Suprapubic skin (tissue), 4 donors: ENCODE results near the gene LZTS3. TPM values are rescaled to one million over a fixed set of nuclear protein-coding genes. Genes with fewer than 3 reads are reported as not detected.

Experiments
- DNase-seq, 2 donors: peaks; one replicate each; pipeline ENCODE4 v3.0.0-alpha.2; 2019; ENCODE audit warnings: low spot score in 2 of 2
- H3K27ac ChIP-seq: fragments of 200-600 bp; sonication (generic); one replicate; pipeline ENCODE4 v1.5.1; 2019
- H3K27me3 ChIP-seq: fragments of 200-600 bp; sonication (generic); one replicate; pipeline ENCODE4 v1.5.1; 2019
- H3K36me3 ChIP-seq: fragments of 200-600 bp; sonication (generic); one replicate; pipeline ENCODE4 v1.5.1; 2019
- H3K4me1 ChIP-seq: fragments of 200-600 bp; sonication (generic); one replicate; pipeline ENCODE4 v1.5.1; 2019
- H3K4me3 ChIP-seq: fragments of 200-600 bp; sonication (generic); one replicate; pipeline ENCODE4 v1.5.1; 2019; ENCODE audit warnings: mild to moderate bottlenecking
- H3K9me3 ChIP-seq: fragments of 200-600 bp; sonication (generic); one replicate; pipeline ENCODE4 v1.5.1; 2019
- EP300 ChIP-seq: sonication (generic); formaldehyde crosslinking; IDR thresholded peaks from one replicate; pipeline ENCODE4 v1.6.1; 2017; ENCODE audit warnings: antibody characterized with exemption
- POLR2A ChIP-seq, 2 donors: fragments of 450-650 bp; IDR thresholded peaks; one replicate each; pipeline ENCODE4 v1.6.1; 2017; ENCODE audit warnings: antibody characterized with exemption in 2 of 2, mild to moderate bottlenecking in 2 of 2, moderate library complexity in 2 of 2
- POLR2AphosphoS5 ChIP-seq, 3 donors: sonication (generic); formaldehyde crosslinking; IDR thresholded peaks; one replicate each; pipeline ENCODE4 v1.6.1; 2017; ENCODE audit warnings: antibody characterized with exemption in 3 of 3
- WGBS: methylation state at CpG from one replicate; pipeline ENCODE4 v1.1.5; 2018; 5-methylcytosine and 5-hydroxymethylcytosine counted together
- total RNA-seq, 4 donors: library from RNA; depleted of rRNA; stranded (reverse); fragments of >200 nt; gene quantifications; one replicate each; pipeline ENCODE4 v1.1.0, GENCODE V29; 2016
- TF ChIP-seq, protein P1 (sequence below), 2 donors: fragments of 200-600 bp in 1 of 2; fragments of 450-650 bp in 1 of 2; sonication (generic) in 1 of 2; IDR thresholded peaks; one replicate each; pipeline ENCODE4 v1.5.1; 2016 to 2019; ENCODE audit warnings: antibody characterized with exemption in 2 of 2, mild to moderate bottlenecking in 1 of 2, moderate library complexity in 1 of 2

The LZTS3 gene
- total RNA-seq, 4 donors from 2014 or later: 4.8 to 9.3 (median 6.7) TPM

GRCh38 chr20:3173610-3174441, 477 bp upstream of the LZTS3 start:
- no peak for TF ChIP-seq EP300
- no peak for TF ChIP-seq POLR2A (IDR thresholded peaks at IDR 0.05)
- TF ChIP-seq POLR2AphosphoS5 (IDR thresholded peaks at IDR 0.05): no peak
- TF ChIP-seq, protein P1, sequence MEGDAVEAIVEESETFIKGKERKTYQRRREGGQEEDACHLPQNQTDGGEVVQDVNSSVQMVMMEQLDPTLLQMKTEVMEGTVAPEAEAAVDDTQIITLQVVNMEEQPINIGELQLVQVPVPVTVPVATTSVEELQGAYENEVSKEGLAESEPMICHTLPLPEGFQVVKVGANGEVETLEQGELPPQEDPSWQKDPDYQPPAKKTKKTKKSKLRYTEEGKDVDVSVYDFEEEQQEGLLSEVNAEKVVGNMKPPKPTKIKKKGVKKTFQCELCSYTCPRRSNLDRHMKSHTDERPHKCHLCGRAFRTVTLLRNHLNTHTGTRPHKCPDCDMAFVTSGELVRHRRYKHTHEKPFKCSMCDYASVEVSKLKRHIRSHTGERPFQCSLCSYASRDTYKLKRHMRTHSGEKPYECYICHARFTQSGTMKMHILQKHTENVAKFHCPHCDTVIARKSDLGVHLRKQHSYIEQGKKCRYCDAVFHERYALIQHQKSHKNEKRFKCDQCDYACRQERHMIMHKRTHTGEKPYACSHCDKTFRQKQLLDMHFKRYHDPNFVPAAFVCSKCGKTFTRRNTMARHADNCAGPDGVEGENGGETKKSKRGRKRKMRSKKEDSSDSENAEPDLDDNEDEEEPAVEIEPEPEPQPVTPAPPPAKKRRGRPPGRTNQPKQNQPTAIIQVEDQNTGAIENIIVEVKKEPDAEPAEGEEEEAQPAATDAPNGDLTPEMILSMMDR (IDR thresholded peaks at IDR 0.05): peak in 1 of 2 donors; percentile 26
- Histone ChIP-seq H3K9me3 (no peaks in the 10 kb centered on the region), H3K4me1 (peaks cover 21% of the 10 kb centered on the region), H3K27me3 (peaks cover 10% of the 10 kb centered on the region), H3K4me3 (peak overlapping the region; percentile 90), H3K27ac (peak overlapping the region; percentile 74), H3K36me3 (no peaks in the 10 kb centered on the region)
- WGBS: under 1% methylated on average over 37 of the region's 84 CpGs
- DNase-seq: peak; percentile 92 to 93

DNA sequence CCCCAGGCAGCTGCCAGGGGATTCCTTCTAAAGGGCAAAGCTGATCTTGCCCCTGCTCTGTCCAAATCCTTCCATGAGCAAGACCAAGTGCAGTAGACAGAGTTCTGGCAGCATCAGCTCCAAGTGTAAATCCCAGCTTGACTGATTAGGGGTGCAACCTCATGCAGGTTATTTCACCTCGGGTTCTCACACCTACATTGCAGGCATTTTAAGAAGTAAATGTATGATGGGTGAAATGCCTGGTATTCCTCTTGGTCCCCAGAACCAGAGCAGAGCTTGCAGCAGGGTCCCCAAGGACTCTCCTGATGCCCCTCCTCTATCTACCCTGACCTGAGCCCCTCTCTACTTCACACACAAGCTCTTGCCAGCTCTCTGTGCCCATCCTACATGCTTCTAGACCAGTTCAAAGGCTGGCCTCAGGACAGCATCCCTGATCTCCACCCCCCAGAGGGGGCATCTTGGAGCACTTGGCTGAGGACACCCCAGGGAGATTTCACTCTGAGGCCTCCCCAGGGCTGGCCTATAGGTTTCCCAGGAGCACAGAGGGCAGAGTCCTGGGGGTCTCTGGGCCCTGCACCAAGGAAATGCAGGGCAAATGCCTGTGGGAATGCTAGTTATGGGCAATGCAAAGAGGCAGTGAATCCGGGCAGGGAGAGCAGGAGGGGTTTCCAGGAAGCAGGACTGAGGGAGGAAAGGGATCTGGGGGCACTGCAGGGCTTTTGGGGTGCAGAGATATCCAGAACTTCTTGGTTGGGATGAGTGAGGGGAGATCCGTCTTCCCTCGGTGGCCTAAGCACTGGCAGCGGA, 1.0 kb downstream of the LZTS3 start:
- WGBS: 40% methylated on average over 1 of the region's 5 CpGs
- peak overlapping the region; percentile 90 for H3K4me3 ChIP-seq
- H3K4me1 ChIP-seq: peaks cover 31% of the 10 kb centered on the region
- DNase-seq: no peak
- no peak overlapping the region for H3K27ac ChIP-seq
- no peaks in the 10 kb centered on the region for H3K9me3 ChIP-seq
- peaks cover 23% of the 10 kb centered on the region for H3K27me3 ChIP-seq
- TF ChIP-seq POLR2AphosphoS5 (IDR thresholded peaks at IDR 0.05): no peak
- TF ChIP-seq, protein P1 (IDR thresholded peaks at IDR 0.05): no peak
- TF ChIP-seq POLR2A (IDR thresholded peaks at IDR 0.05): no peak
- no peak for TF ChIP-seq EP300
- H3K36me3 ChIP-seq: no peaks in the 10 kb centered on the region

- no peak for TF ChIP-seq POLR2A (IDR thresholded peaks at IDR 0.05)
- TF ChIP-seq EP300: no peak
- no peak overlapping the region for H3K4me3 ChIP-seq
- H3K27me3 ChIP-seq: peaks cover 25% of the 10 kb centered on the region
- no peak overlapping the region for H3K27ac ChIP-seq
- H3K4me1 ChIP-seq: peaks cover 31% of the 10 kb centered on the region
- H3K9me3 ChIP-seq: no peaks in the 10 kb centered on the region
- 77% methylated on average over 14 of the region's 14 CpGs for WGBS
- DNase-seq: no peak
- H3K36me3 ChIP-seq: no peaks in the 10 kb centered on the region
These were observed 1.8 kb downstream of the LZTS3 start for GRCh38 chr20:3171391-3172125.

GRCh38 chr20:3168829-3169590, 4.3 kb downstream of the LZTS3 start:
- no peaks in the 10 kb centered on the region for H3K36me3 ChIP-seq
- peaks cover 31% of the 10 kb centered on the region for H3K4me1 ChIP-seq
- H3K4me3 ChIP-seq: no peak overlapping the region
- no peak for DNase-seq
- H3K9me3 ChIP-seq: no peaks in the 10 kb centered on the region
- no peak overlapping the region for H3K27ac ChIP-seq
- H3K27me3 ChIP-seq: peaks cover 19% of the 10 kb centered on the region
- 84% methylated on average over 6 of the region's 7 CpGs for WGBS
- TF ChIP-seq POLR2A (IDR thresholded peaks at IDR 0.05) (no peak), EP300 (no peak), POLR2AphosphoS5 (IDR thresholded peaks at IDR 0.05) (no peak)
- TF ChIP-seq, protein P1 (IDR thresholded peaks at IDR 0.05): no peak
